Neural progenitor cell (in vitro differentiated cells): ENCODE measurements around the gene CALR. TPM values are rescaled to one million over a fixed set of nuclear protein-coding genes. Genes with fewer than 3 reads are reported as not detected.
A peak's percentile ranks its signal among the peaks of the same experiment; 100 is the strongest.

Experiments used
- DNase-seq: peaks from one replicate; pipeline ENCODE4 v3.0.0-alpha.2; 2016; ENCODE audit warnings: low spot score
- H2AFZ ChIP-seq: fragments of 200-600 bp; sonication (generic); replicated peaks from 2 replicates; pipeline ENCODE4 v1.6.1; 2016; ENCODE audit warnings: antibody characterized with exemption
- H3F3A ChIP-seq: fragments of 200-600 bp; sonication (generic); 2 replicates; pipeline ENCODE4 v1.6.1; 2016; ENCODE audit warnings: antibody characterized with exemption, low read depth
- H3K27ac ChIP-seq: fragments of 200-600 bp; sonication (generic); 2 replicates; pipeline ENCODE4 v1.5.1; 2016; ENCODE audit warnings: mild to moderate bottlenecking
- H3K27me3 ChIP-seq: fragments of 200-600 bp; sonication (generic); 2 replicates; pipeline ENCODE4 v1.6.1; 2016; ENCODE audit warnings: mild to moderate bottlenecking, moderate library complexity
- H3K36me3 ChIP-seq: fragments of 200-600 bp; sonication (generic); 2 replicates; pipeline ENCODE4 v1.5.1; 2016
- H3K4me1 ChIP-seq: fragments of 200-600 bp; sonication (generic); 2 replicates; pipeline ENCODE4 v1.6.1; 2016; ENCODE audit warnings: mixed run types
- H3K4me2 ChIP-seq: fragments of 200-600 bp; sonication (generic); 2 replicates; pipeline ENCODE4 v1.6.1; 2016
- H3K4me3 ChIP-seq: fragments of 200-600 bp; sonication (generic); 2 replicates; pipeline ENCODE4 v1.5.1; 2016
- H3K79me2 ChIP-seq: fragments of 200-600 bp; sonication (generic); 2 replicates; pipeline ENCODE4 v1.6.1; 2016; ENCODE audit warnings: low read depth
- H3K9ac ChIP-seq: fragments of 200-600 bp; sonication (generic); 2 replicates; pipeline ENCODE4 v1.6.1; 2016
- H3K9me3 ChIP-seq: fragments of 200-600 bp; sonication (generic); 2 replicates; pipeline ENCODE4 v1.5.1; 2016; ENCODE audit warnings: low read depth
- H4K20me1 ChIP-seq: fragments of 200-600 bp; sonication (generic); 2 replicates; pipeline ENCODE4 v1.6.1; 2016; ENCODE audit warnings: low read depth
- H3K27ac Mint-ChIP-seq: 3 replicates; pipeline ENCODE4 v1.8.0; 2021; ENCODE audit warnings: mixed read lengths
- H3K27me3 Mint-ChIP-seq: 2 replicates; pipeline ENCODE4 v1.8.0; 2022; ENCODE audit warnings: low read depth, mild to moderate bottlenecking, inconsistent platforms, moderate library complexity, mixed read lengths; ENCODE audit not compliant: insufficient read depth
- H3K36me3 Mint-ChIP-seq: 3 replicates; pipeline ENCODE4 v1.8.0; 2021; ENCODE audit warnings: mixed read lengths
- H3K4me1 Mint-ChIP-seq: 3 replicates; pipeline ENCODE4 v1.8.0; 2021; ENCODE audit warnings: mixed read lengths
- H3K4me3 Mint-ChIP-seq: 3 replicates; pipeline ENCODE4 v1.8.0; 2021; ENCODE audit warnings: mild to moderate bottlenecking, moderate library complexity, mixed read lengths
- H3K9me3 Mint-ChIP-seq: 3 replicates; pipeline ENCODE4 v1.8.0; 2020; ENCODE audit warnings: mixed read lengths
- EZH2 ChIP-seq: fragments of 200-600 bp; sonication (generic); IDR thresholded peaks from 2 replicates; pipeline ENCODE4 v1.6.1; 2017; ENCODE audit warnings: antibody characterized with exemption, mild to moderate bottlenecking, moderate library complexity
- EZH2phosphoT487 ChIP-seq: fragments of 200-600 bp; sonication (generic); IDR thresholded peaks from 2 replicates; pipeline ENCODE4 v1.6.1; 2017; ENCODE audit warnings: antibody characterized with exemption
- total RNA-seq: library from RNA; depleted of rRNA; stranded (reverse); fragments of >200 nt; gene quantifications from 2 replicates; pipeline ENCODE4 v1.2.3, GENCODE V29; 2015; ENCODE audit warnings: low replicate concordance
- TF ChIP-seq, protein P1 (sequence below): fragments of 200-600 bp; sonication (generic); IDR thresholded peaks from 2 replicates; pipeline ENCODE4 v1.5.1; 2017; ENCODE audit warnings: antibody characterized with exemption, mild to moderate bottlenecking

The CALR gene
- total RNA-seq, 1 donor from 2014 or later, result 437 TPM

GRCh38 chr19:12985049-12985776, 46.8 kb downstream of the CALR start:
- no peaks in the 10 kb centered on the region for H3K36me3 Mint-ChIP-seq
- peaks cover 100% of the 10 kb centered on the region for H3K27me3 ChIP-seq
- peaks cover 2% of the 10 kb centered on the region for H3K9me3 Mint-ChIP-seq
- no peak overlapping the region for H3K27ac ChIP-seq
- peak; percentile 36 for DNase-seq
- H3K9me3 ChIP-seq, result no peaks in the 10 kb centered on the region
- H3K27me3 Mint-ChIP-seq, result peaks cover 16% of the 10 kb centered on the region
- H3K4me3 ChIP-seq, result no peak overlapping the region
- H3K36me3 ChIP-seq, result no peaks in the 10 kb centered on the region
- H3K9ac ChIP-seq, result no peak overlapping the region
- H3K79me2 ChIP-seq, result no peaks in the 10 kb centered on the region
- H3K4me3 Mint-ChIP-seq, result peak overlapping the region; percentile 72
- H3K4me1 ChIP-seq, result no peaks in the 10 kb centered on the region
- H3K4me2 ChIP-seq, result no peak overlapping the region
- peaks cover 6% of the 10 kb centered on the region for H3F3A ChIP-seq
- H3K4me1 Mint-ChIP-seq, result peaks cover 13% of the 10 kb centered on the region
- H4K20me1 ChIP-seq, result peaks cover 5% of the 10 kb centered on the region
- no peak overlapping the region for H2AFZ ChIP-seq
- TF ChIP-seq, protein P1, sequence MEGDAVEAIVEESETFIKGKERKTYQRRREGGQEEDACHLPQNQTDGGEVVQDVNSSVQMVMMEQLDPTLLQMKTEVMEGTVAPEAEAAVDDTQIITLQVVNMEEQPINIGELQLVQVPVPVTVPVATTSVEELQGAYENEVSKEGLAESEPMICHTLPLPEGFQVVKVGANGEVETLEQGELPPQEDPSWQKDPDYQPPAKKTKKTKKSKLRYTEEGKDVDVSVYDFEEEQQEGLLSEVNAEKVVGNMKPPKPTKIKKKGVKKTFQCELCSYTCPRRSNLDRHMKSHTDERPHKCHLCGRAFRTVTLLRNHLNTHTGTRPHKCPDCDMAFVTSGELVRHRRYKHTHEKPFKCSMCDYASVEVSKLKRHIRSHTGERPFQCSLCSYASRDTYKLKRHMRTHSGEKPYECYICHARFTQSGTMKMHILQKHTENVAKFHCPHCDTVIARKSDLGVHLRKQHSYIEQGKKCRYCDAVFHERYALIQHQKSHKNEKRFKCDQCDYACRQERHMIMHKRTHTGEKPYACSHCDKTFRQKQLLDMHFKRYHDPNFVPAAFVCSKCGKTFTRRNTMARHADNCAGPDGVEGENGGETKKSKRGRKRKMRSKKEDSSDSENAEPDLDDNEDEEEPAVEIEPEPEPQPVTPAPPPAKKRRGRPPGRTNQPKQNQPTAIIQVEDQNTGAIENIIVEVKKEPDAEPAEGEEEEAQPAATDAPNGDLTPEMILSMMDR, result no peak
- TF ChIP-seq EZH2phosphoT487 (no peak), EZH2 (no peak)
- H3K27ac Mint-ChIP-seq, result no peak overlapping the region

- H3K9ac ChIP-seq, result no peak overlapping the region
- H3K4me3 ChIP-seq, result no peak overlapping the region
- no peaks in the 10 kb centered on the region for H3K4me1 ChIP-seq
- Mint-ChIP-seq H3K27ac (no peak overlapping the region), H3K4me1 (peaks cover 21% of the 10 kb centered on the region), H3K9me3 (peaks cover 5% of the 10 kb centered on the region), H3K36me3 (no peaks in the 10 kb centered on the region), H3K4me3 (peak overlapping the region; percentile 2), H3K27me3 (peaks cover 29% of the 10 kb centered on the region)
- H3K27ac ChIP-seq, result no peak overlapping the region
- H3K27me3 ChIP-seq, result peaks cover 100% of the 10 kb centered on the region
- no peak for DNase-seq
- no peaks in the 10 kb centered on the region for H3K36me3 ChIP-seq
- H4K20me1 ChIP-seq, result peaks cover 5% of the 10 kb centered on the region
- H3K4me2 ChIP-seq, result no peak overlapping the region
- TF ChIP-seq, protein P1, result no peak
- TF ChIP-seq EZH2 (no peak), EZH2phosphoT487 (no peak)
- no peaks in the 10 kb centered on the region for H3K9me3 ChIP-seq
- H3K79me2 ChIP-seq, result no peaks in the 10 kb centered on the region
- no peak overlapping the region for H2AFZ ChIP-seq
- H3F3A ChIP-seq, result peaks cover 6% of the 10 kb centered on the region
Measured at GRCh38 chr19:12986726-12987125, 48.3 kb downstream of the CALR start.

DNA sequence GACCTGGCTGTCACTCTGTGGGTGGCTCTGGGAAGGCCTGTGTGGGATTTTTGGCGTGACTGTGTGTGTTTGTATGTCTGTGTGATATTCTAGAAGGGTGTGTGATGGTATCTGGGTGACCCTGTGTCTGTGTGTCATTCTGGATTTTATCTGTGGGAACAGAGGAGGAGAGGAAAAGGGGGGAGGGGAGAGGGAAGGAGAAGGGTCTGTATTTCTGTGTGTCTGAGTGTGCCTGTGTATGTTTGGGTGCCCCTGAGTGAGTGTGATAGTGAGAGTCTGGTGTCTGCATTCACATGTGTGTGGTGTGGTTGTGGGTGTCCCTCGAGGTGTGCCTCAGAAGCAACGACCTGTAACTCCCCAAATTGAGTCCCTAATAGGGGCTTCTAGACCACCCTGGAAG, 48.8 kb downstream of the CALR start:
- Histone ChIP-seq H3K27ac (no peak overlapping the region), H3K36me3 (no peaks in the 10 kb centered on the region), H3K4me3 (no peak overlapping the region), H3K4me1 (no peaks in the 10 kb centered on the region), H3K9ac (no peak overlapping the region), H3F3A (peaks cover 6% of the 10 kb centered on the region), H3K4me2 (no peak overlapping the region), H2AFZ (no peak overlapping the region), H4K20me1 (peaks cover 5% of the 10 kb centered on the region), H3K79me2 (no peaks in the 10 kb centered on the region), H3K9me3 (no peaks in the 10 kb centered on the region), H3K27me3 (peaks cover 100% of the 10 kb centered on the region)
- H3K4me3 Mint-ChIP-seq, result peak overlapping the region; percentile 2
- no peak overlapping the region for H3K27ac Mint-ChIP-seq
- H3K9me3 Mint-ChIP-seq, result peaks cover 5% of the 10 kb centered on the region
- H3K36me3 Mint-ChIP-seq, result no peaks in the 10 kb centered on the region
- H3K27me3 Mint-ChIP-seq, result peaks cover 29% of the 10 kb centered on the region
- TF ChIP-seq EZH2phosphoT487, result no peak
- TF ChIP-seq, protein P1, result no peak
- TF ChIP-seq EZH2, result no peak
- no peak for DNase-seq
- H3K4me1 Mint-ChIP-seq, result peaks cover 21% of the 10 kb centered on the region
